GM10248 (cell line): Measurements from ENCODE around the gene DNAJC11.
A peak's percentile ranks its signal among the peaks of the same experiment; 100 is the strongest.

Experiments used
- CTCF ChIA-PET: fragments of 300-600 bp; sonication (Branson Sonifier 250); formaldehyde crosslinking; extraction: SDS; loops from one replicate; lab custom pipeline; 2021; ENCODE audit warnings: antibody characterized with exemption; lab: Yijun Ruan, JAX
- POLR2A ChIA-PET: fragments of 350-650 bp; sonication (Branson Sonifier 250); formaldehyde crosslinking; extraction: SDS; loops from one replicate; lab custom pipeline; 2020; ENCODE audit warnings: antibody characterized with exemption; lab: Yijun Ruan, JAX
- DNase-seq: peaks from one replicate; pipeline ENCODE4 v3.0.0; 2012; ENCODE audit errors: extremely low spot score
- CTCF ChIP-seq: IDR thresholded peaks from 2 replicates; pipeline ENCODE4 v1.5.1; 2012; ENCODE audit warnings: mild to moderate bottlenecking, low read depth; ENCODE audit errors: extremely low read depth, missing control alignments, control extremely low read depth

The DNAJC11 gene

GRCh38 chr1:6624710-6625583, 76.7 kb downstream of the DNAJC11 start, which contains the start of gene THAP3:
TSS of gene THAP3 (plus strand) at chr1:6624868. CDS start at chr1:6625219, 351 bp downstream.
- ChIA-PET CTCF (interaction anchor here (1.0 to 2.7 kb wide), 5 partner anchors 9 to 129 kb away, joined by 3 to 10 read pairs (median 4); no protein-coding TSS in a partner anchor), POLR2A (no interaction called here)
- DNase-seq, result peak; percentile 94
- TF ChIP-seq CTCF, result peak; percentile 29

GRCh38 chr1:6623269-6623965, 78.2 kb downstream of the DNAJC11 start:
- TF ChIP-seq CTCF, result no peak
- ChIA-PET CTCF (interaction anchor here (0.6 to 2.7 kb wide), 8 partner anchors 8 to 128 kb away, joined by 3 to 10 read pairs (median 4); partner anchors contain the start of genes KLHL21, NOL9 and TAS1R1), POLR2A (no interaction called here)
- no peak for DNase-seq

GRCh38 chr1:6622396-6623152, 79.0 kb downstream of the DNAJC11 start:
- no peak for TF ChIP-seq CTCF
- ChIA-PET POLR2A (no interaction called here), CTCF (interaction anchor here (0.6 to 2.7 kb wide), 5 partner anchors 10 to 68 kb away, joined by 3 to 10 read pairs (median 4); partner anchors contain the start of genes KLHL21 and TAS1R1)
- no peak for DNase-seq

GRCh38 chr1:6621429-6622391, 79.9 kb downstream of the DNAJC11 start:
- POLR2A ChIA-PET, result no interaction called here

GRCh38 chr1:6619045-6619444, 82.6 kb downstream of the DNAJC11 start:
- DNase-seq, result no peak
- TF ChIP-seq CTCF, result no peak
- ChIA-PET CTCF (interaction anchor here (1.0 kb wide), 1 partner anchor 15 kb away, joined by 3 read pairs; no protein-coding TSS in a partner anchor), POLR2A (no interaction called here)

More at GRCh38 chr1:6621429-6622391, 79.9 kb downstream of the DNAJC11 start:
- no peak for TF ChIP-seq CTCF
- CTCF ChIA-PET, result interaction anchor here (1.8 kb wide), 1 partner anchor 14 kb away, joined by 3 read pairs; no protein-coding TSS in a partner anchor
- DNase-seq, result no peak
